GM12891 (cell line): ENCODE results near the gene CFAP61.

Source experiments
- POLR2A ChIP-seq: IDR thresholded peaks from 2 replicates; pipeline ENCODE4 v1.6.1; 2011; ENCODE audit warnings: low read depth, low read length, control low read depth
- POLR2AphosphoS5 ChIP-seq: IDR thresholded peaks from 2 replicates; pipeline ENCODE4 v1.6.1; 2011; ENCODE audit warnings: low read depth, low read length, control low read depth
- SPI1 ChIP-seq: IDR thresholded peaks from 2 replicates; pipeline ENCODE4 v1.6.1; 2011; ENCODE audit warnings: low read depth, low read length, control low read depth

GRCh38 chr20:20342066-20342465 lies 289.7 kb downstream of the CFAP61 start:
- TF ChIP-seq POLR2A (no peak), POLR2AphosphoS5 (no peak), SPI1 (no peak)
